Suprapubic skin (tissue), 4 donors: ENCODE measurements around the gene ELK1.

Experiments used
- POLR2A ChIP-seq, 2 donors: fragments of 450-650 bp; IDR thresholded peaks; one replicate each; pipeline ENCODE4 v1.6.1; 2017; ENCODE audit warnings: antibody characterized with exemption in 2 of 2, mild to moderate bottlenecking in 2 of 2, moderate library complexity in 2 of 2
- POLR2AphosphoS5 ChIP-seq, 3 donors: sonication (generic); formaldehyde crosslinking; IDR thresholded peaks; one replicate each; pipeline ENCODE4 v1.6.1; 2017; ENCODE audit warnings: antibody characterized with exemption in 3 of 3
- TF ChIP-seq, protein P1 (sequence below), 2 donors: fragments of 200-600 bp in 1 of 2; fragments of 450-650 bp in 1 of 2; sonication (generic) in 1 of 2; IDR thresholded peaks; one replicate each; pipeline ENCODE4 v1.5.1; 2016 to 2019; ENCODE audit warnings: antibody characterized with exemption in 2 of 2, mild to moderate bottlenecking in 1 of 2, moderate library complexity in 1 of 2

GRCh38 chrX:47687263-47687662 is 36.9 kb upstream of the ELK1 start:
- TF ChIP-seq, protein P1, sequence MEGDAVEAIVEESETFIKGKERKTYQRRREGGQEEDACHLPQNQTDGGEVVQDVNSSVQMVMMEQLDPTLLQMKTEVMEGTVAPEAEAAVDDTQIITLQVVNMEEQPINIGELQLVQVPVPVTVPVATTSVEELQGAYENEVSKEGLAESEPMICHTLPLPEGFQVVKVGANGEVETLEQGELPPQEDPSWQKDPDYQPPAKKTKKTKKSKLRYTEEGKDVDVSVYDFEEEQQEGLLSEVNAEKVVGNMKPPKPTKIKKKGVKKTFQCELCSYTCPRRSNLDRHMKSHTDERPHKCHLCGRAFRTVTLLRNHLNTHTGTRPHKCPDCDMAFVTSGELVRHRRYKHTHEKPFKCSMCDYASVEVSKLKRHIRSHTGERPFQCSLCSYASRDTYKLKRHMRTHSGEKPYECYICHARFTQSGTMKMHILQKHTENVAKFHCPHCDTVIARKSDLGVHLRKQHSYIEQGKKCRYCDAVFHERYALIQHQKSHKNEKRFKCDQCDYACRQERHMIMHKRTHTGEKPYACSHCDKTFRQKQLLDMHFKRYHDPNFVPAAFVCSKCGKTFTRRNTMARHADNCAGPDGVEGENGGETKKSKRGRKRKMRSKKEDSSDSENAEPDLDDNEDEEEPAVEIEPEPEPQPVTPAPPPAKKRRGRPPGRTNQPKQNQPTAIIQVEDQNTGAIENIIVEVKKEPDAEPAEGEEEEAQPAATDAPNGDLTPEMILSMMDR (IDR thresholded peaks at IDR 0.05), result no peak
- TF ChIP-seq POLR2AphosphoS5 (IDR thresholded peaks at IDR 0.05) (no peak), POLR2A (IDR thresholded peaks at IDR 0.05) (no peak)
